H1 (cell line): Measurements from ENCODE around the gene HLA-DPA1. TPM values are rescaled to one million over a fixed set of nuclear protein-coding genes. Genes with fewer than 3 reads are reported as not detected.

Source experiments
- MAFK ChIP-seq: IDR thresholded peaks from 2 replicates; pipeline ENCODE4 v1.6.1; 2012; ENCODE audit warnings: low read depth, mild to moderate bottlenecking, improper control_type of control experiment, low read length
- SRF ChIP-seq: IDR thresholded peaks from 2 replicates; pipeline ENCODE4 v1.6.1; 2011; ENCODE audit warnings: mild to moderate bottlenecking, low read depth, low read length, moderate library complexity
- polyA plus RNA-seq, 7 experiments: library from polyadenylated mRNA; depleted of rRNA in 3 of 7; stranded (reverse) in 5 of 7; unstranded in 2 of 7; fragments of >200 nt in 5 of 7; fragments of 200-250 nt in 2 of 7; gene quantifications; 1 replicate in 5 of 7; 2 replicates in 1 of 7; 4 replicates in 1 of 7; pipeline versions ENCODE4 v1.2.1 to v1.2.3, GENCODE V29; 2011 to 2013; ENCODE audit warnings: missing spikeins in 2 of 7, mixed read lengths in 2 of 7
- total RNA-seq: library from RNA; stranded (reverse); fragmentation: NEBNext Ultra II Directional; extraction: Animal tissue kit (Norgen Biotek cat#: 25700); gene quantifications from 2 replicates; pipeline ENCODE4 v1.2.1, GENCODE V29; 2021
- TF ChIP-seq, protein P1 (sequence below): IDR thresholded peaks from 2 replicates; pipeline ENCODE4 v1.6.1; 2012; ENCODE audit warnings: low read length, inconsistent platforms
- TF ChIP-seq, protein P2 (sequence below): IDR thresholded peaks from 2 replicates; pipeline ENCODE4 v1.6.1; 2011; ENCODE audit warnings: low read depth, mild to moderate bottlenecking, low read length; ENCODE audit not compliant: insufficient read depth
- TF ChIP-seq, protein P3 (sequence below): fragments of 300-600 bp; sonication (generic); IDR thresholded peaks from 2 replicates; pipeline ENCODE4 v1.7.1; 2012; ENCODE audit warnings: low read length, moderate library complexity, mild to moderate bottlenecking, inconsistent platforms; ENCODE audit not compliant: insufficient replicate concordance

HLA-DPA1 gene
- total and polyA plus RNA-seq, 2 of the 8 experiments (the other 6 are each of a cell fraction or from before 2014, with no cell fraction given) = 6.2 to 13.1 TPM

DNA sequence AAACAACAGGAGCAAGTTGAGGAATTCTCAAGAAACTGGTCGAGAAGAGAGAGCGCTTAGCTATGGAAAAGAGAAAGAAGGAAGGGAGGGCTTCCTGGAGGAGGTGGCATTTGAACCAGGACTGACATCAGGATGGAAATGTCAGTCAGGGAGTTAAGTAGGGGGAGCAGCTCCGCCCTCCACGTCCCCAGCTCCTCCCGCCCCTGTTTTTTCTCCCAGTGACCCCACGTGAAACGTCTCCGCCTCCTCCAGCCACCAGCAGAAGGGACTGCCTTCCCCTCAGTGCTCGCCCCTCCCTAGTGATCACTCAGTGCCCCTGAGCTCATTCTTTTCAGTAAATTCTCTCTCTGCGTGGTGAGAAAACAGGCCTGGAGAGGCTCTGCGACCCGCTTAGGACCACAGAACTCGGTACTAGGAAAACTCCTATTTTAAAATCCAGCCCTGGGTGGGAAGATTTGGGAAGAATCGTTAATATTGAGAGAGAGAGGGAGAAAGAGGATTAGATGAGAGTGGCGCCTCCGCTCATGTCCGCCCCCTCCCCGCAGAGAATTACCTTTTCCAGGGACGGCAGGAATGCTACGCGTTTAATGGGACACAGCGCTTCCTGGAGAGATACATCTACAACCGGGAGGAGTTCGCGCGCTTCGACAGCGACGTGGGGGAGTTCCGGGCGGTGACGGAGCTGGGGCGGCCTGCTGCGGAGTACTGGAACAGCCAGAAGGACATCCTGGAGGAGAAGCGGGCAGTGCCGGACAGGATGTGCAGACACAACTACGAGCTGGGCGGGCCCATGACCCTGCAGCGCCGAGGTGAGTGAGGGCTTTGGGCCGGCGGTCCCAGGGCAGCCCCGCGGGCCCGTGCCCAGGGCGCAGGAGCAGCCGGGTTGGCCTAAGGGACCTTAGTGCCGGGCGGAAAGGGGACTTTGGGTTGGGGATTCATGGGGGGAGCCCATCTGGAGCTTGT lies 7.0 kb upstream of the HLA-DPA1 start (continued):
- TF ChIP-seq, protein P1, sequence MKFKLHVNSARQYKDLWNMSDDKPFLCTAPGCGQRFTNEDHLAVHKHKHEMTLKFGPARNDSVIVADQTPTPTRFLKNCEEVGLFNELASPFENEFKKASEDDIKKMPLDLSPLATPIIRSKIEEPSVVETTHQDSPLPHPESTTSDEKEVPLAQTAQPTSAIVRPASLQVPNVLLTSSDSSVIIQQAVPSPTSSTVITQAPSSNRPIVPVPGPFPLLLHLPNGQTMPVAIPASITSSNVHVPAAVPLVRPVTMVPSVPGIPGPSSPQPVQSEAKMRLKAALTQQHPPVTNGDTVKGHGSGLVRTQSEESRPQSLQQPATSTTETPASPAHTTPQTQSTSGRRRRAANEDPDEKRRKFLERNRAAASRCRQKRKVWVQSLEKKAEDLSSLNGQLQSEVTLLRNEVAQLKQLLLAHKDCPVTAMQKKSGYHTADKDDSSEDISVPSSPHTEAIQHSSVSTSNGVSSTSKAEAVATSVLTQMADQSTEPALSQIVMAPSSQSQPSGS = no peak
- TF ChIP-seq SRF (no peak), MAFK (no peak)
- TF ChIP-seq, protein P2, sequence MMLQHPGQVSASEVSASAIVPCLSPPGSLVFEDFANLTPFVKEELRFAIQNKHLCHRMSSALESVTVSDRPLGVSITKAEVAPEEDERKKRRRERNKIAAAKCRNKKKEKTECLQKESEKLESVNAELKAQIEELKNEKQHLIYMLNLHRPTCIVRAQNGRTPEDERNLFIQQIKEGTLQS = no peak
- TF ChIP-seq, protein P3, sequence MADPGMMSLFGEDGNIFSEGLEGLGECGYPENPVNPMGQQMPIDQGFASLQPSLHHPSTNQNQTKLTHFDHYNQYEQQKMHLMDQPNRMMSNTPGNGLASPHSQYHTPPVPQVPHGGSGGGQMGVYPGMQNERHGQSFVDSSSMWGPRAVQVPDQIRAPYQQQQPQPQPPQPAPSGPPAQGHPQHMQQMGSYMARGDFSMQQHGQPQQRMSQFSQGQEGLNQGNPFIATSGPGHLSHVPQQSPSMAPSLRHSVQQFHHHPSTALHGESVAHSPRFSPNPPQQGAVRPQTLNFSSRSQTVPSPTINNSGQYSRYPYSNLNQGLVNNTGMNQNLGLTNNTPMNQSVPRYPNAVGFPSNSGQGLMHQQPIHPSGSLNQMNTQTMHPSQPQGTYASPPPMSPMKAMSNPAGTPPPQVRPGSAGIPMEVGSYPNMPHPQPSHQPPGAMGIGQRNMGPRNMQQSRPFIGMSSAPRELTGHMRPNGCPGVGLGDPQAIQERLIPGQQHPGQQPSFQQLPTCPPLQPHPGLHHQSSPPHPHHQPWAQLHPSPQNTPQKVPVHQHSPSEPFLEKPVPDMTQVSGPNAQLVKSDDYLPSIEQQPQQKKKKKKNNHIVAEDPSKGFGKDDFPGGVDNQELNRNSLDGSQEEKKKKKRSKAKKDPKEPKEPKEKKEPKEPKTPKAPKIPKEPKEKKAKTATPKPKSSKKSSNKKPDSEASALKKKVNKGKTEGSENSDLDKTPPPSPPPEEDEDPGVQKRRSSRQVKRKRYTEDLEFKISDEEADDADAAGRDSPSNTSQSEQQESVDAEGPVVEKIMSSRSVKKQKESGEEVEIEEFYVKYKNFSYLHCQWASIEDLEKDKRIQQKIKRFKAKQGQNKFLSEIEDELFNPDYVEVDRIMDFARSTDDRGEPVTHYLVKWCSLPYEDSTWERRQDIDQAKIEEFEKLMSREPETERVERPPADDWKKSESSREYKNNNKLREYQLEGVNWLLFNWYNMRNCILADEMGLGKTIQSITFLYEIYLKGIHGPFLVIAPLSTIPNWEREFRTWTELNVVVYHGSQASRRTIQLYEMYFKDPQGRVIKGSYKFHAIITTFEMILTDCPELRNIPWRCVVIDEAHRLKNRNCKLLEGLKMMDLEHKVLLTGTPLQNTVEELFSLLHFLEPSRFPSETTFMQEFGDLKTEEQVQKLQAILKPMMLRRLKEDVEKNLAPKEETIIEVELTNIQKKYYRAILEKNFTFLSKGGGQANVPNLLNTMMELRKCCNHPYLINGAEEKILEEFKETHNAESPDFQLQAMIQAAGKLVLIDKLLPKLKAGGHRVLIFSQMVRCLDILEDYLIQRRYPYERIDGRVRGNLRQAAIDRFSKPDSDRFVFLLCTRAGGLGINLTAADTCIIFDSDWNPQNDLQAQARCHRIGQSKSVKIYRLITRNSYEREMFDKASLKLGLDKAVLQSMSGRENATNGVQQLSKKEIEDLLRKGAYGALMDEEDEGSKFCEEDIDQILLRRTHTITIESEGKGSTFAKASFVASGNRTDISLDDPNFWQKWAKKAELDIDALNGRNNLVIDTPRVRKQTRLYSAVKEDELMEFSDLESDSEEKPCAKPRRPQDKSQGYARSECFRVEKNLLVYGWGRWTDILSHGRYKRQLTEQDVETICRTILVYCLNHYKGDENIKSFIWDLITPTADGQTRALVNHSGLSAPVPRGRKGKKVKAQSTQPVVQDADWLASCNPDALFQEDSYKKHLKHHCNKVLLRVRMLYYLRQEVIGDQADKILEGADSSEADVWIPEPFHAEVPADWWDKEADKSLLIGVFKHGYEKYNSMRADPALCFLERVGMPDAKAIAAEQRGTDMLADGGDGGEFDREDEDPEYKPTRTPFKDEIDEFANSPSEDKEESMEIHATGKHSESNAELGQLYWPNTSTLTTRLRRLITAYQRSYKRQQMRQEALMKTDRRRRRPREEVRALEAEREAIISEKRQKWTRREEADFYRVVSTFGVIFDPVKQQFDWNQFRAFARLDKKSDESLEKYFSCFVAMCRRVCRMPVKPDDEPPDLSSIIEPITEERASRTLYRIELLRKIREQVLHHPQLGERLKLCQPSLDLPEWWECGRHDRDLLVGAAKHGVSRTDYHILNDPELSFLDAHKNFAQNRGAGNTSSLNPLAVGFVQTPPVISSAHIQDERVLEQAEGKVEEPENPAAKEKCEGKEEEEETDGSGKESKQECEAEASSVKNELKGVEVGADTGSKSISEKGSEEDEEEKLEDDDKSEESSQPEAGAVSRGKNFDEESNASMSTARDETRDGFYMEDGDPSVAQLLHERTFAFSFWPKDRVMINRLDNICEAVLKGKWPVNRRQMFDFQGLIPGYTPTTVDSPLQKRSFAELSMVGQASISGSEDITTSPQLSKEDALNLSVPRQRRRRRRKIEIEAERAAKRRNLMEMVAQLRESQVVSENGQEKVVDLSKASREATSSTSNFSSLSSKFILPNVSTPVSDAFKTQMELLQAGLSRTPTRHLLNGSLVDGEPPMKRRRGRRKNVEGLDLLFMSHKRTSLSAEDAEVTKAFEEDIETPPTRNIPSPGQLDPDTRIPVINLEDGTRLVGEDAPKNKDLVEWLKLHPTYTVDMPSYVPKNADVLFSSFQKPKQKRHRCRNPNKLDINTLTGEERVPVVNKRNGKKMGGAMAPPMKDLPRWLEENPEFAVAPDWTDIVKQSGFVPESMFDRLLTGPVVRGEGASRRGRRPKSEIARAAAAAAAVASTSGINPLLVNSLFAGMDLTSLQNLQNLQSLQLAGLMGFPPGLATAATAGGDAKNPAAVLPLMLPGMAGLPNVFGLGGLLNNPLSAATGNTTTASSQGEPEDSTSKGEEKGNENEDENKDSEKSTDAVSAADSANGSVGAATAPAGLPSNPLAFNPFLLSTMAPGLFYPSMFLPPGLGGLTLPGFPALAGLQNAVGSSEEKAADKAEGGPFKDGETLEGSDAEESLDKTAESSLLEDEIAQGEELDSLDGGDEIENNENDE = no peak
